ENCODE data around the gene SHISA5. TPM values are rescaled to one million over a fixed set of nuclear protein-coding genes. Genes with fewer than 3 reads are reported as not detected.

SHISA5 gene, protein sequence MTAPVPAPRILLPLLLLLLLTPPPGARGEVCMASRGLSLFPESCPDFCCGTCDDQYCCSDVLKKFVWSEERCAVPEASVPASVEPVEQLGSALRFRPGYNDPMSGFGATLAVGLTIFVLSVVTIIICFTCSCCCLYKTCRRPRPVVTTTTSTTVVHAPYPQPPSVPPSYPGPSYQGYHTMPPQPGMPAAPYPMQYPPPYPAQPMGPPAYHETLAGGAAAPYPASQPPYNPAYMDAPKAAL
- total RNA-seq (2012; rRNA removed), result 82.3 and 88.6 TPM in 2 replicates
- 162 and 181 TPM in 2 replicates for polyA plus RNA-seq (2012; rRNA removed)
- 139 and 294 TPM in 2 replicates for polyA plus RNA-seq (2012; cell fraction: cytosol; rRNA removed)
- polyA plus RNA-seq (2012; cell fraction: nucleus; rRNA removed; ENCODE audit: low replicate concordance), result 81.3 and 139 TPM in 2 replicates
- percentile 60 among the genes with signal in this experiment for Bru-seq, nascent RNA
- percentile 76 among the genes with signal in this experiment for BruChase-seq, experiment 1, labeled RNA remaining after a 6-hour chase
- BruChase-seq, experiment 2, labeled RNA remaining after a 2-hour chase, result percentile 63 among the genes with signal in this experiment
- long read RNA-seq, transcript SHISA5-201 (6 exons, 2,369 nt), result minor isoform, 89 of 298 reads
- long read RNA-seq, transcript SHISA5-206 (4 exons, 1,839 nt), result major isoform, 112 of 298 reads
- long read RNA-seq, partial matches to known transcripts, result 73 of 298 reads
- long read RNA-seq, other reads (novel, unspliced or antisense), result 12 of 298 reads

DNA sequence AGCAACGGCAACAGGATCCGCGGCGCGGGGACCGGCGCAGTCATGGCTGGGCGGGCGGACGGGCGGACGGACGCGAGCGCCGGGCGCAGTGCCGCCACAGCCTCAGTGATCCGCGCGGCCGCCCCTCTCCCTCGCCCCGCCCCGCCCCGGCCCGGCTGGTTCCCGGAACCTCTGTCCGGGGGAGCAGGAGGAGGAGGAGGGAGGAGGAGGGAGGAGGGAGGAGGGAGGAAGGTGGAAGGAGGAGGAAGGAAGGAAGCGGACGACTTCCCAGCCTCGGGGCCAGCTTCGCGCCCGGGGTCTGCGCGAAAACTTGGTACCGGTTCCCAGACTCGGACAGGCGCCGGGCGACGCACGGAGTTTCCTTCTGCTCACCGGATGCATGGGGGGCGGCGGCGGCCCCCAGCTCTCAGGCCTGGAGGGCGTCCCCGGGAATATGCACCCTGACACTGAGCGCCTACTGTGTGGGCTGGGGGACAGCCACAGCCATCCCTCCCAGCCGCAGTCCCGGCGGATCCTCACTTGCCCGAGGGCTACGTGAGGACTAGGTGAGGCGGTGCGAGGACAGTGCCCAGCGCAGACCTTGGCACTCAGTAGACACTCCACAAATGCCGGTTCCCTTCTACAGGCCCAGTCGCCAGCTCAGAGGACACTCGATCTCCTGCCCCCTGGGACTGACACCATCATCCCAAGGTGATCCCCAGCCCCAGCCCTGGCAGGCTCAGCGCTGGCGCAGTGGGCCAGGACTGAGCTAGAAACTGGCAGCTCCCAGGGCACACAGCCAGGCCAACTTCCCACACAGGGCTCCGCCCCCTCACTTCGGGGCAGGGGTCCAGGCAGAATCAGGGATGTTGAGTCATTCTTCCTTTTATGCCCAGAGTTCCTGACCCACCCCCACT, at the start of gene SHISA5:
Gene SHISA5 (minus strand): TSS at position 124 of the 896 bp plus-strand sequence. CDS start 80 bp downstream, at position 44.
- H2BK5ac ChIP-seq (ENCODE audit: low read depth, low read length, poor library complexity, severe bottlenecking), result peak within 1 kb of the TSS; percentile 79
- H4K91ac ChIP-seq (ENCODE audit: insufficient read depth, low read depth, low read length), result peak within 1 kb of the TSS; percentile 96
- H3K23ac ChIP-seq (ENCODE audit: low read depth, low read length), result peak within 1 kb of the TSS; percentile 92
- CTCF ChIA-PET, result no interaction called here
- peak within 1 kb of the TSS; percentile 85 for H2AK5ac ChIP-seq (ENCODE audit: low read depth, low read length)
- 6% methylated on average over 3 of the region's 66 CpGs; no CpG with 5 or more reads in 1 of the 2 experiments for WGBS, 2 experiments (ENCODE audit: extremely low coverage in 2 of 2, insufficient read length in 1 of 2)
- H3K4me1 ChIP-seq (ENCODE audit: control insufficient read depth, insufficient read depth, low read length), result peaks cover 14% of the 10 kb centered on the region
- intact Hi-C loops (cut with micrococcal nuclease) (no loop called here), dilution Hi-C loops (cut with HindIII; ENCODE audit: low sequenced_read_pairs, unreplicated experiment) (no loop called here), in situ Hi-C loops (cut with MboI; ENCODE audit: low sequenced_read_pairs) (no loop called here)
- peak within 1 kb of the TSS; percentile 78 for H3K27ac ChIP-seq (ENCODE audit: insufficient read depth, low read length)
- peak within 1 kb of the TSS; percentile 88; the same call in 2 of the 3 replicates for H2BK15ac ChIP-seq (ENCODE audit: low read depth, low read length)
- BruUV-seq (replicated peaks), result no TSS peak
- peak within 1 kb of the TSS; percentile 81 for H3K18ac ChIP-seq (ENCODE audit: low read depth, low read length)
- peak within 1 kb of the TSS; percentile 97 for H3K4ac ChIP-seq (ENCODE audit: low read depth, low read length)
- no peaks in the 10 kb centered on the region; the same call in 1 of the 2 replicates for H4K20me1 ChIP-seq (ENCODE audit: insufficient read depth, low read length)
- H3K4me3 ChIP-seq (ENCODE audit: insufficient read depth, low read depth, low read length), result peak within 1 kb of the TSS; percentile 70
- POLR2A ChIA-PET (ENCODE audit: unreplicated experiment), result no interaction called here
- H3K36me3 ChIP-seq (ENCODE audit: control insufficient read depth, insufficient read depth, low read length), result peaks cover 10% of the 10 kb centered on the region
- peaks cover 13 to 47% of the 10 kb centered on the region in 2 experiments; a peak in 3 of 4 replicates for H3K79me1 ChIP-seq (ENCODE audit: low read depth in 1 of 2, low read length in 2 of 2)
- H3K14ac ChIP-seq (replicated peaks; ENCODE audit: low read depth, low read length), result peak within 1 kb of the TSS; percentile 98
- ATAC-seq (ENCODE audit: low read depth) (peak; percentile 87), DNase-seq (peak; percentile 58)
- H3K56ac ChIP-seq (ENCODE audit: extremely low read depth, insufficient read depth, low read length), result peak within 1 kb of the TSS; percentile 59; the same call in 1 of the 2 replicates
- TF ChIP-seq RFX5 (IDR thresholded peaks at IDR 0.05; ENCODE audit: low read depth, low read length) (no peak), MAZ (IDR thresholded peaks at IDR 0.05; ENCODE audit: borderline replicate concordance, low read depth, low read length) (peak; percentile 49)
- peak within 1 kb of the TSS; percentile 97 for H4K5ac ChIP-seq (ENCODE audit: low read depth, low read length)
- H3K9me1 ChIP-seq (ENCODE audit: insufficient read depth, low read length), result peaks cover 25% of the 10 kb centered on the region
- H2BK20ac ChIP-seq (ENCODE audit: low read depth, low read length), result peak within 1 kb of the TSS; percentile 48; the same call in 1 of the 2 replicates
- H2AFZ ChIP-seq (replicated peaks; ENCODE audit: low read length, poor library complexity), result peak within 1 kb of the TSS; percentile 98
- H3K4me2 ChIP-seq (ENCODE audit: low read depth, low read length), result peak within 1 kb of the TSS; percentile 94
- peak within 1 kb of the TSS; percentile 83 for H3K9ac ChIP-seq (ENCODE audit: low read depth, low read length)
- no peaks in the 10 kb centered on the region for H3K9me3 ChIP-seq (ENCODE audit: control insufficient read depth, insufficient read depth, low read length)
- H2AK9ac ChIP-seq (replicated peaks; ENCODE audit: low read depth, low read length, poor library complexity), result peak within 1 kb of the TSS; percentile 100
- H4K8ac ChIP-seq (ENCODE audit: low read depth in 2 of 2, low read length in 2 of 2), result peak within 1 kb of the TSS; percentile 86 to 100
- H3K27me3 ChIP-seq (ENCODE audit: control insufficient read depth, insufficient read depth, low read length), result no peaks in the 10 kb centered on the region
- H2BK120ac ChIP-seq (ENCODE audit: low read depth, low read length), result peak within 1 kb of the TSS; percentile 71
